GM23338 (cell line): ENCODE measurements around the gene MROH2A. TPM values are rescaled to one million over a fixed set of nuclear protein-coding genes. Genes with fewer than 3 reads are reported as not detected.
"Not testable (repeated sequence)": the region's sequence is repeated elsewhere in the genome, so short reads cannot be mapped to it uniquely, and the experiment has no call there.

Experiments used
- ATAC-seq: fragments of 200-7000 bp; cut with Tn5 transposase; 3 replicates; pipeline ENCODE4 v1.9.1; 2020
- DNase-seq: peaks from one replicate; pipeline ENCODE4 v3.0.0-alpha.2; 2015; ENCODE audit warnings: low spot score
- H2AFZ ChIP-seq: fragments of 200-600 bp; sonication (generic); 2 replicates; pipeline ENCODE4 v1.8.0; 2016; ENCODE audit warnings: antibody characterized with exemption, mild to moderate bottlenecking, moderate library complexity
- H3F3A ChIP-seq: fragments of 200-600 bp; sonication (generic); replicated peaks from 2 replicates; pipeline ENCODE4 v1.8.0; 2017; ENCODE audit warnings: antibody characterized with exemption, mixed run types, low read depth
- H3K27ac ChIP-seq: fragments of 200-600 bp; sonication (generic); 2 replicates; pipeline ENCODE4 v1.6.1; 2016; ENCODE audit warnings: low read depth
- H3K27me3 ChIP-seq: fragments of 200-600 bp; sonication (generic); 2 replicates; pipeline ENCODE4 v1.8.0; 2016; ENCODE audit warnings: mild to moderate bottlenecking, mixed run types, moderate library complexity; ENCODE audit not compliant: insufficient read depth
- H3K36me3 ChIP-seq: fragments of 200-600 bp; sonication (generic); 2 replicates; pipeline ENCODE4 v1.8.0; 2016; ENCODE audit warnings: mild to moderate bottlenecking; ENCODE audit not compliant: insufficient read depth
- H3K4me1 ChIP-seq: fragments of 200-600 bp; sonication (generic); 2 replicates; pipeline ENCODE4 v1.8.0; 2016; ENCODE audit warnings: mild to moderate bottlenecking, moderate library complexity; ENCODE audit not compliant: insufficient read depth
- H3K4me2 ChIP-seq: fragments of 200-600 bp; sonication (generic); 2 replicates; pipeline ENCODE4 v1.7.1; 2017; ENCODE audit warnings: mixed run types
- H3K4me3 ChIP-seq: fragments of 200-600 bp; sonication (generic); 2 replicates; pipeline ENCODE4 v1.6.1; 2016; ENCODE audit warnings: mixed run types
- H3K79me2 ChIP-seq: fragments of 200-600 bp; sonication (generic); replicated peaks from 2 replicates; pipeline ENCODE4 v1.8.0; 2017; ENCODE audit warnings: mild to moderate bottlenecking; ENCODE audit not compliant: insufficient read depth
- H3K9me2 ChIP-seq: fragments of 200-600 bp; sonication (generic); 2 replicates; pipeline ENCODE4 v1.8.0; 2017; ENCODE audit not compliant: insufficient read depth
- H4K20me1 ChIP-seq: fragments of 200-600 bp; sonication (generic); replicated peaks from 2 replicates; pipeline ENCODE4 v1.8.0; 2017; ENCODE audit warnings: mild to moderate bottlenecking; ENCODE audit not compliant: insufficient read depth
- H3K27ac Mint-ChIP-seq: 2 replicates; pipeline ENCODE4 v1.8.0; 2020; ENCODE audit warnings: inconsistent platforms, mild to moderate bottlenecking, moderate library complexity, mixed read lengths
- H3K27me3 Mint-ChIP-seq: 3 replicates; pipeline ENCODE4 v1.8.0; 2022; ENCODE audit warnings: low read depth, mild to moderate bottlenecking, moderate library complexity, mixed read lengths, inconsistent platforms; ENCODE audit not compliant: insufficient read depth, poor library complexity
- H3K36me3 Mint-ChIP-seq: 3 replicates; pipeline ENCODE4 v1.8.0; 2021; ENCODE audit warnings: low read depth, mild to moderate bottlenecking, inconsistent platforms, moderate library complexity, mixed read lengths
- H3K4me1 Mint-ChIP-seq: 3 replicates; pipeline ENCODE4 v1.8.0; 2020; ENCODE audit warnings: mild to moderate bottlenecking, inconsistent platforms, mixed read lengths
- H3K4me3 Mint-ChIP-seq: 3 replicates; pipeline ENCODE4 v1.8.0; 2021; ENCODE audit warnings: moderate library complexity, mild to moderate bottlenecking, inconsistent platforms, mixed read lengths
- H3K9me3 Mint-ChIP-seq: 3 replicates; pipeline ENCODE4 v1.8.0; 2020; ENCODE audit warnings: moderate library complexity, mild to moderate bottlenecking, inconsistent platforms, mixed read lengths
- CREB1 ChIP-seq: fragments of 250-450 bp; sonication (Bioruptor Pico); IDR thresholded peaks from 2 replicates; pipeline ENCODE4 v1.5.0; 2020; ENCODE audit warnings: low read depth, mild to moderate bottlenecking, moderate library complexity
- ETS1 ChIP-seq: IDR thresholded peaks from 2 replicates; pipeline ENCODE4 v1.6.1; 2016; ENCODE audit warnings: antibody characterized with exemption
- EZH2phosphoT487 ChIP-seq: fragments of 200-600 bp; sonication (generic); IDR thresholded peaks from one replicate; pipeline ENCODE4 v1.8.1; 2018; ENCODE audit warnings: antibody characterized with exemption; ENCODE audit not compliant: unreplicated experiment
- NANOG ChIP-seq: IDR thresholded peaks from 2 replicates; pipeline ENCODE4 v1.6.1; 2016; ENCODE audit warnings: antibody characterized with exemption, borderline replicate concordance
- REST ChIP-seq: IDR thresholded peaks from one replicate; pipeline ENCODE4 v1.6.1; 2018; ENCODE audit warnings: antibody characterized with exemption; ENCODE audit not compliant: unreplicated experiment
- STAT1 ChIP-seq: IDR thresholded peaks from one replicate; pipeline ENCODE4 v1.6.1; 2016; ENCODE audit warnings: antibody characterized with exemption; ENCODE audit not compliant: unreplicated experiment
- ZNF331 ChIP-seq: fragments of 250-450 bp; sonication (Bioruptor Pico); IDR thresholded peaks from 2 replicates; pipeline ENCODE4 v1.5.0; 2020; ENCODE audit warnings: low read depth, mild to moderate bottlenecking, moderate library complexity
- polyA plus RNA-seq: library from polyadenylated mRNA; unstranded; fragments of >200 nt; fragmentation: Nextera tagmentation; extraction: Ambion mirVana; gene quantifications from 2 replicates; pipeline ENCODE4 v1.2.1, GENCODE V29; 2016
- total RNA-seq: library from RNA; depleted of rRNA; stranded (reverse); fragments of >200 nt; shearing (Covaris generic); gene quantifications from 2 replicates; pipeline ENCODE4 v1.2.3, GENCODE V29; 2014

Gene MROH2A
- total and polyA plus RNA-seq, 2 experiments from 2014 or later, result not detected

GRCh38 chr2:233750689-233751088 lies 27.4 kb upstream of the MROH2A start:
- H3K4me1 Mint-ChIP-seq, H3K27ac Mint-ChIP-seq, H3K79me2 ChIP-seq, H3K9me2 ChIP-seq, H3K27ac ChIP-seq, ATAC-seq, H3K4me1 ChIP-seq, H3K4me3 ChIP-seq, H3K4me2 ChIP-seq, H3K27me3 Mint-ChIP-seq, H3F3A ChIP-seq, H3K27me3 ChIP-seq, H3K36me3 ChIP-seq, H2AFZ ChIP-seq, H3K4me3 Mint-ChIP-seq, DNase-seq, H4K20me1 ChIP-seq: not testable (repeated sequence)
- peaks cover 16% of the 10 kb centered on the region for H3K36me3 Mint-ChIP-seq
- H3K9me3 Mint-ChIP-seq, result peaks cover 60% of the 10 kb centered on the region

GRCh38 chr2:233751212-233752009 lies 26.7 kb upstream of the MROH2A start:
- Mint-ChIP-seq H3K9me3 (peaks cover 61% of the 10 kb centered on the region), H3K36me3 (peaks cover 16% of the 10 kb centered on the region)
- ATAC-seq, H3K36me3 ChIP-seq, H3K4me1 Mint-ChIP-seq, H3K27ac Mint-ChIP-seq, H3K9me2 ChIP-seq, DNase-seq, H3K79me2 ChIP-seq, H3K4me3 ChIP-seq, H3K4me3 Mint-ChIP-seq, H2AFZ ChIP-seq, H3K4me1 ChIP-seq, H3K27ac ChIP-seq, H4K20me1 ChIP-seq, H3K27me3 Mint-ChIP-seq, H3K4me2 ChIP-seq, H3F3A ChIP-seq, H3K27me3 ChIP-seq: not testable (repeated sequence)

- Histone ChIP-seq H3K27ac (no peak overlapping the region), H3F3A (no peaks in the 10 kb centered on the region), H2AFZ (no peak overlapping the region), H3K4me3 (no peak overlapping the region), H3K4me2 (no peak overlapping the region), H3K36me3 (no peaks in the 10 kb centered on the region), H3K79me2 (no peaks in the 10 kb centered on the region), H4K20me1 (no peaks in the 10 kb centered on the region), H3K9me2 (peaks cover 4% of the 10 kb centered on the region; the same call in 1 of the 2 replicates), H3K4me1 (no peaks in the 10 kb centered on the region), H3K27me3 (no peaks in the 10 kb centered on the region)
- Mint-ChIP-seq H3K27me3 (no peaks in the 10 kb centered on the region), H3K4me1 (no peaks in the 10 kb centered on the region; the same call in 2 of the 3 replicates), H3K9me3 (peaks cover 36% of the 10 kb centered on the region), H3K4me3 (no peak overlapping the region), H3K27ac (no peak overlapping the region), H3K36me3 (peaks cover 8% of the 10 kb centered on the region)
- ATAC-seq (no peak), DNase-seq (no peak)
- TF ChIP-seq NANOG, result no peak
- TF ChIP-seq REST, result no peak
- no peak for TF ChIP-seq ETS1
- TF ChIP-seq STAT1, result no peak
- no peak for TF ChIP-seq ZNF331 (CRISPR knock-in tag)
- TF ChIP-seq CREB1 (CRISPR knock-in tag), result no peak
- no peak for TF ChIP-seq EZH2phosphoT487
Observed at GRCh38 chr2:233754872-233755611, 23.1 kb upstream of the MROH2A start.
